ENCODE measurements around the gene KREMEN1. TPM values are rescaled to one million over a fixed set of nuclear protein-coding genes. Genes with fewer than 3 reads are reported as not detected.
A peak's percentile ranks its signal among the peaks of the same experiment; 100 is the strongest.

KREMEN1 gene
- total and polyA plus RNA-seq, 2 experiments from 2014 or later = 7.5 to 10.5 TPM

DNA sequence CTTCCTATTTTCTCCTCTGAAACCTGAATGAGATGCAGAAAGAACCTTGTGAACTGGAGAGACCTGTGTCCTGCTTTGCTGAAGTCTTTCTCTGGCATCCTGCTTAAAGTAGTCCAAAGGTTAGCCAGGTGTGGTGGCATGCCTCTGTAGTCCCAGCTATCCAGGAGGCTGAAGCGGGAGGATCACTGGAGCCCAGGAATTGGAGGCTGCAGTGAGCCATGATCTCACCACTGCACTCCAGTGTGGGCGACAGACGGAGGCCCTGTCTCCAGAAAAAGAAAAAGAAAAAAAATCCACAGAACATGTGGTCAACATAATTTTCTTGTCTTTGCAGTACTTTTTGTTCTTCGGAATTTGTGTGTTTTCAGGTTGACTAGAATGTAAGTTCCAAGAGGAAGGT lies 2.3 kb upstream of the KREMEN1 start:
- Histone ChIP-seq H2AFZ (no peak overlapping the region), H3K9me3 (ENCODE audit: low read depth) (no peaks in the 10 kb centered on the region), H3K36me3 (replicated peaks; ENCODE audit: insufficient read depth, low read depth) (no peaks in the 10 kb centered on the region), H4K20me1 (ENCODE audit: insufficient read depth, poor library complexity, severe bottlenecking) (no peaks in the 10 kb centered on the region), H3K4me2 (no peak overlapping the region), H3K9me2 (replicated peaks; ENCODE audit: insufficient read depth) (no peaks in the 10 kb centered on the region), H3K27me3 (no peaks in the 10 kb centered on the region), H3K79me2 (no peaks in the 10 kb centered on the region), H3K27ac (peak overlapping the region; percentile 60), H3K4me3 (no peak overlapping the region), H3K4me1 (ENCODE audit: insufficient read depth) (peaks cover 13% of the 10 kb centered on the region)
- WGBS (ENCODE audit: low lambda C conversion rate, missing lambda C conversion rate) = 98% methylated on average over 4 of the region's 4 CpGs
- TF ChIP-seq EZH2 (IDR thresholded peaks at IDR 0.05; ENCODE audit: borderline replicate concordance) = no peak
- no peak for TF ChIP-seq CTCF (IDR thresholded peaks at IDR 0.05; ENCODE audit: poor library complexity)
- no peak for TF ChIP-seq EZH2phosphoT487 (IDR thresholded peaks at IDR 0.05; ENCODE audit: low read depth, severe bottlenecking, unreplicated experiment)
- DNase-seq (ENCODE audit: low spot score) = no peak

DNA sequence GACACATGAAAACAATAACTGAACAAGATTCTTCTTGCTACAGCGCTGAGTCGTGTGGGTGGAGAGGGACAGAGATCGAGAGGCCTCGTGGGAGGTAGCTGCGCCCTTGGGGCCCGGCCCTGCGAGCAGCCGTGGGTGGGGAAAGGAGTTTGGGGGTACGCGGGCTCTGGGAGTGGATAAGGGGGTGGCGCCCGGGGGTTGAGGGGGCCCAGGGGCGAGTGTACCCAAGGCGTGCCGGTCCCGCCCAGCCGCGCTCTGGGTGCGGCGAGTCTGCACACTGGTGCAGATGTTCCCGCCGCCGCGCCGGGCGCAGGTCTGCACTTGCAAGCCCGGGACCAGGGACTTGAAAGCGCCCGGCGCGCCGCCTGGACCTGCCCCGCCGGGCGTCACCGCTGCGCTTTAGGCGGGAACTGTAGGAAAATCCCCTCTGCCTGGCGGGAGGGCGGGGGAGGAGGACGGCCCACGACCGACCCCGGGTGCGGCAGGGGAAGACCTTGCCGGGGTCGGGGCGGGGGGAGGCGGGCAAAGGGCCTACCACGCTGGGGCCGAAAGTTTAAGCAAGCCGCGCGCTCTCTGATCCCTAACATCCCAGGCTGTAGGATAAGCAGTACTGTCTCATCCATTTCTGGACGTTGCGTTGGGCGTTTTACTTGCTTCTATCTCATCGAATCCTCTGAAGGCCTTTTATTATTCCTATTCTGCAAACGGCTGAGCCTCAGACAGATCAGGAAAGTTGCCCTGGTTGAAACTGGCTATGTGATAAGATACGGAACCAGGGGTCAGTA lies 1.4 kb upstream of the KREMEN1 start:
- peak overlapping the region; percentile 94 for H3K4me2 ChIP-seq
- peak overlapping the region; percentile 87 for H2AFZ ChIP-seq
- peak; percentile 82 for DNase-seq (ENCODE audit: low spot score)
- H3K4me3 ChIP-seq = peak overlapping the region; percentile 34
- H3K27me3 ChIP-seq = no peaks in the 10 kb centered on the region
- peak overlapping the region; percentile 60 for H3K27ac ChIP-seq
- no peaks in the 10 kb centered on the region for H3K36me3 ChIP-seq (replicated peaks; ENCODE audit: insufficient read depth, low read depth)
- H3K79me2 ChIP-seq = no peaks in the 10 kb centered on the region
- H4K20me1 ChIP-seq (ENCODE audit: insufficient read depth, poor library complexity, severe bottlenecking) = no peaks in the 10 kb centered on the region
- no peaks in the 10 kb centered on the region for H3K9me2 ChIP-seq (replicated peaks; ENCODE audit: insufficient read depth)
- no peaks in the 10 kb centered on the region for H3K9me3 ChIP-seq (ENCODE audit: low read depth)
- 10% methylated on average over 16 of the region's 60 CpGs for whole genome bisulfite sequencing (ENCODE audit: low lambda C conversion rate, missing lambda C conversion rate)
- peaks cover 13% of the 10 kb centered on the region for H3K4me1 ChIP-seq (ENCODE audit: insufficient read depth)
- TF ChIP-seq EZH2phosphoT487 (IDR thresholded peaks at IDR 0.05; ENCODE audit: low read depth, severe bottlenecking, unreplicated experiment) = no peak
- TF ChIP-seq CTCF (IDR thresholded peaks at IDR 0.05; ENCODE audit: poor library complexity) = no peak
- no peak for TF ChIP-seq EZH2 (IDR thresholded peaks at IDR 0.05; ENCODE audit: borderline replicate concordance)

DNA sequence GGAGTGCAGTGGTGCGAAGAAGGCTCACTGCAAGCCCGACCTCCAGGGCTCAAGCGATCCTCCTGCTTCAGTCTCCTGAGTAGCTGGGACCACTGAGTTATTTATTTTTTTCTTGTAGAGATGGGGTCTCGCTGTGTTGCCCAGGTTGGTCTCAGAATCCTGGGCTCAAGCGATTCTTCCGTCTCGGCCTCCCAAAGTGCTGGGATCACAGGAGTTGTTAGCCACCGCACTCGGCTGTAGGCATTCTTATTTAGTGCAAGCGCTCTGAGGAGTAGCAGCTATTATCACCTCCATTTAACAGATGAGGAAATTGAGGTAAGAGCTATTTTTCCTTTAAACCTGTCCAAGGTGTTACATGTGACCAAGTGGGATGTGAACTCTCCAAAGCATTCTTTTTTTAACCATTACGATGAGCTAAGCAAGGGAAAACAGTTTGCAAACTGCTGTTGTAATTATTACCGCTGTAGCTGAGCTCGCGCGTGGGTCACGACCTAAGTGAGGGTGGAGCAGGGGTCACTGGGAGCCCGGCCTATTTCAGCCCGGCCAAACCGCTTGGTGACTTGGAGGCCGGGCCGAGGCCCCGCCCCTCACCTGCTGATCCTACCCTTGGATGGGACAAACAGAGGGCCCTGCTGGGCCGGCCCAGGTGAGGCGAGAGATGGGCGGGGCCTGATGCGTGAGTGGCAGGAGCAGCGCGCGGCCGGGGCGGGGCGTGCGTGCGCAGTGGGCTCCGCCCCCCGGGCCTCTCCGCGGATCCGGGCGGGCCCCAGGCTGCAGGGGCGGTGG lies 449 bp upstream of the KREMEN1 start:
- H4K20me1 ChIP-seq (ENCODE audit: insufficient read depth, poor library complexity, severe bottlenecking) = no peaks in the 10 kb centered on the region
- peak; percentile 97 for DNase-seq (ENCODE audit: low spot score)
- H3K27me3 ChIP-seq = no peaks in the 10 kb centered on the region
- TF ChIP-seq EZH2 (IDR thresholded peaks at IDR 0.05; ENCODE audit: borderline replicate concordance) = no peak
- no peak for TF ChIP-seq EZH2phosphoT487 (IDR thresholded peaks at IDR 0.05; ENCODE audit: low read depth, severe bottlenecking, unreplicated experiment)
- TF ChIP-seq CTCF (IDR thresholded peaks at IDR 0.05; ENCODE audit: poor library complexity) = no peak
- WGBS (ENCODE audit: low lambda C conversion rate, missing lambda C conversion rate) = 43% methylated on average over 25 of the region's 41 CpGs
- H3K9me3 ChIP-seq (ENCODE audit: low read depth) = no peaks in the 10 kb centered on the region
- peak overlapping the region; percentile 39 for H3K27ac ChIP-seq
- H3K4me3 ChIP-seq = no peak overlapping the region
- peak overlapping the region; percentile 94 for H3K4me2 ChIP-seq
- H3K36me3 ChIP-seq (replicated peaks; ENCODE audit: insufficient read depth, low read depth) = no peaks in the 10 kb centered on the region
- H3K9me2 ChIP-seq (replicated peaks; ENCODE audit: insufficient read depth) = no peaks in the 10 kb centered on the region
- H3K79me2 ChIP-seq = peaks cover 1% of the 10 kb centered on the region
- H3K4me1 ChIP-seq (ENCODE audit: insufficient read depth) = peaks cover 13% of the 10 kb centered on the region
- no peak overlapping the region for H2AFZ ChIP-seq
